Measurements from ENCODE around the gene RUNX2. TPM values are rescaled to one million over a fixed set of nuclear protein-coding genes. Genes with fewer than 3 reads are reported as not detected.
A peak's percentile ranks its signal among the peaks of the same experiment; 100 is the strongest.
"Not testable (repeated sequence)": the region's sequence is repeated elsewhere in the genome, so short reads cannot be mapped to it uniquely, and the experiment has no call there.

The RUNX2 gene
- total RNA-seq, 4 donors from 2014 or later = 0.26 to 6.2 (median 2.1) TPM

DNA sequence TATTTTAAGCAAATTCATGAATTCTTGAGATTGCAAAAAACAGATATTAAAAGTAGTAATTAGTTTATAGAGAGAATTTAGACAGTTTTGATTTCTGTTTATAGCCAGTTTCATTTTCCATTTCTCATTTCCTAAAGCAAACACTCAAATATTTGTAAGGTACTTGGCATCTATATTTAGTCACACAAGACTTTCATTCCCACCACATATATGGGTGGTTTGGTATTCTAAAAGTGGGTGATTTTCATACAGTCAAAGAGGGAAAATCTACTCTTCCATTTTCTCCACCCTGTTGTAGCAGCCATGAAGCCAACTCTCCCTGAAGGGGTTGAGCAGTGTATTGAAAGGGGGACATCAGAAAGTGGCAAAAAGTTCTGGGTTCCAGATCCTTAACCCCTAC is 230.7 kb downstream of the RUNX2 start:
- TF ChIP-seq, protein P1, sequence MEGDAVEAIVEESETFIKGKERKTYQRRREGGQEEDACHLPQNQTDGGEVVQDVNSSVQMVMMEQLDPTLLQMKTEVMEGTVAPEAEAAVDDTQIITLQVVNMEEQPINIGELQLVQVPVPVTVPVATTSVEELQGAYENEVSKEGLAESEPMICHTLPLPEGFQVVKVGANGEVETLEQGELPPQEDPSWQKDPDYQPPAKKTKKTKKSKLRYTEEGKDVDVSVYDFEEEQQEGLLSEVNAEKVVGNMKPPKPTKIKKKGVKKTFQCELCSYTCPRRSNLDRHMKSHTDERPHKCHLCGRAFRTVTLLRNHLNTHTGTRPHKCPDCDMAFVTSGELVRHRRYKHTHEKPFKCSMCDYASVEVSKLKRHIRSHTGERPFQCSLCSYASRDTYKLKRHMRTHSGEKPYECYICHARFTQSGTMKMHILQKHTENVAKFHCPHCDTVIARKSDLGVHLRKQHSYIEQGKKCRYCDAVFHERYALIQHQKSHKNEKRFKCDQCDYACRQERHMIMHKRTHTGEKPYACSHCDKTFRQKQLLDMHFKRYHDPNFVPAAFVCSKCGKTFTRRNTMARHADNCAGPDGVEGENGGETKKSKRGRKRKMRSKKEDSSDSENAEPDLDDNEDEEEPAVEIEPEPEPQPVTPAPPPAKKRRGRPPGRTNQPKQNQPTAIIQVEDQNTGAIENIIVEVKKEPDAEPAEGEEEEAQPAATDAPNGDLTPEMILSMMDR (IDR thresholded peaks at IDR 0.05) = no peak
- no peak for TF ChIP-seq POLR2A (IDR thresholded peaks at IDR 0.05)
- no peaks in the 10 kb centered on the region for H3K27me3 ChIP-seq
- H3K27ac ChIP-seq = no peak overlapping the region
- no peak for DNase-seq
- intact Hi-C loops (cut with DNase I; ENCODE audit: low total_unique reads) = no loop called here
- H3K4me1 ChIP-seq = peaks cover 0 to 7% of the 10 kb centered on the region in 2 donors
- H3K36me3 ChIP-seq = no peaks in the 10 kb centered on the region
- H3K4me3 ChIP-seq = no peak overlapping the region
- no peaks in the 10 kb centered on the region for H3K9me3 ChIP-seq

DNA sequence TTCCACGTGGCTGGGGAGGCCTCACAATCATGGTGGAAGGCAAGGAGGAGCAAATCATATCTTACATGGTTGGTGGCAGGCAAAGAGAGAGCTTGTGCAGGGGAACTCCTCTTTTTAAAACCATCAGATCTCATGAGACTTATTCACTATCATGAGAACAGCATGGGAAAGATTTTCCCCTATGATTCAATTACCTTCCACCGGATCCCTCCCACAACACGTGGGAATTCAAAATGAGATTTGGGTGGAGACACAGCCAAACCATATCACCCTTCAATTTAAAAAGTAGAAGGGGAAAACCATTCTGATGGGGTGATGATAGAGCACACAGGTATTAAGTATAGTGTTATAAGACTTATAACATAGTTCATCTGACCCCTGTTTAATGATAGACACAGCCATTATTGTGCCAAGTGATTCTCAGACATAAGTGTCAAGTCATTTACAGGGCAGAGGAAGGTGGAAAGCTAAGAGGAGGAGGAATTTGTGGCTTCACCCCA is 232.2 kb downstream of the RUNX2 start:
- H3K9me3 ChIP-seq; H3K27ac ChIP-seq; H3K4me1 ChIP-seq; DNase-seq; H3K27me3 ChIP-seq; H3K4me3 ChIP-seq; intact Hi-C loops (cut with DNase I; ENCODE audit: low total_unique reads); H3K36me3 ChIP-seq: not testable (repeated sequence)

DNA sequence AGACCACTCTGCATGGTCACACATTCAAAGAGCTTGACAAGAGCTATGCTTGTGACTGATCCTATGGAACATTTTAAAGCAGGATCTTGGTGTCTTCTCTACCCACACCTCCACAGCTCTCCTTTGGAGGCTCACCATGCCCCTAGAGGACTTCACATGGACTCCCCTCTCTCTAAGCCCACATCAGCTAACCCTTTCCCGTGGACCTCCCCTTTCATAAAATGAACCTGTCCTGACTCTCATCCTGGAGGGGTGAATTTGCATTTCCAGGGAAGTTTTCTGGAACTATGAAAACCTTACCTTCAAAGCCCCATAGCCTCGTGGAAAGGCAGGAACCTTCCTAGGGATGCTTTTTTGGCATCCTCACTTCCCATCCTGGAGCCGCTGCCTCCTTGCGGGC is 234.0 kb downstream of the RUNX2 start:
- no peak for TF ChIP-seq POLR2A (IDR thresholded peaks at IDR 0.05)
- TF ChIP-seq, protein P1 (IDR thresholded peaks at IDR 0.05) = no peak
- no peaks in the 10 kb centered on the region for H3K9me3 ChIP-seq
- no peak overlapping the region for H3K4me3 ChIP-seq
- H3K27ac ChIP-seq = no peak overlapping the region
- no peak for DNase-seq
- intact Hi-C loops (cut with DNase I; ENCODE audit: low total_unique reads) = no loop called here
- no peaks in the 10 kb centered on the region for H3K36me3 ChIP-seq
- no peaks in the 10 kb centered on the region for H3K4me1 ChIP-seq
- no peaks in the 10 kb centered on the region for H3K27me3 ChIP-seq

DNA sequence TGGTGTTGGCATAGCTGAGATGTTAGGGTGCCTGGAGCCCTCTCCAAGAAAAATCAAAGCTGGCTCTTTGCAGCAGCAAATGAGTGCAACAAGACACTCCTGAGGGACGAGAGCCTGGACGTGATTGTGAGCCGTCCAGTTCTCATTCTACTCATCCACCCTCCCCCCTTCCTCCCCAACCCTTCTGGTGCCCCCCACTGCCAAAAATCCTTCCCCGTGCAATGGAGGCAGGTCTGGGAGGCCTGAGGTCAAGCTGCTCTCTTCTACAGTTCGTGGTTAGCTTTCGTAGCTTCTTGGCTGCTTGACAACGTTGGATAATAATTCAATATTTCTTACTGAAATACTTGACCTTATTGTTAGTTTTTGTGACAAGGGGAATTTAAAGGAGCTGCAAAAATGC is 234.9 kb downstream of the RUNX2 start:
- DNase-seq = peak in 1 of 2 donors; percentile 27
- no peak overlapping the region for H3K27ac ChIP-seq
- TF ChIP-seq, protein P1 (IDR thresholded peaks at IDR 0.05) = no peak
- no peak for TF ChIP-seq POLR2A (IDR thresholded peaks at IDR 0.05)
- H3K9me3 ChIP-seq = no peaks in the 10 kb centered on the region
- H3K4me3 ChIP-seq = no peak overlapping the region
- no peaks in the 10 kb centered on the region for H3K27me3 ChIP-seq
- no peaks in the 10 kb centered on the region for H3K36me3 ChIP-seq
- no peaks in the 10 kb centered on the region for H3K4me1 ChIP-seq
- intact Hi-C loops (cut with DNase I; ENCODE audit: low total_unique reads) = no loop called here

GRCh38 chr6:45563844-45564243 is 235.7 kb downstream of the RUNX2 start:
- H3K36me3 ChIP-seq = no peaks in the 10 kb centered on the region
- TF ChIP-seq POLR2A (IDR thresholded peaks at IDR 0.05) = no peak
- TF ChIP-seq, protein P1 (IDR thresholded peaks at IDR 0.05) = no peak

GRCh38 chr6:45566882-45567281 is 238.8 kb downstream of the RUNX2 start:
- H3K9me3 ChIP-seq = no peaks in the 10 kb centered on the region
- no peak for DNase-seq
- no peaks in the 10 kb centered on the region for H3K36me3 ChIP-seq
- no peak overlapping the region for H3K27ac ChIP-seq
- no peak overlapping the region for H3K4me3 ChIP-seq
- intact Hi-C loops (cut with DNase I; ENCODE audit: low total_unique reads) = no loop called here
- H3K27me3 ChIP-seq = no peaks in the 10 kb centered on the region
- TF ChIP-seq, protein P1 (IDR thresholded peaks at IDR 0.05) = no peak
- no peak for TF ChIP-seq POLR2A (IDR thresholded peaks at IDR 0.05)
- H3K4me1 ChIP-seq = no peaks in the 10 kb centered on the region

More at GRCh38 chr6:45563844-45564243, 235.7 kb downstream of the RUNX2 start:
- no peak for DNase-seq
- no peak overlapping the region for H3K27ac ChIP-seq
- H3K9me3 ChIP-seq = no peaks in the 10 kb centered on the region
- H3K4me1 ChIP-seq = no peaks in the 10 kb centered on the region
- no peak overlapping the region for H3K4me3 ChIP-seq
- H3K27me3 ChIP-seq = no peaks in the 10 kb centered on the region
- intact Hi-C loops (cut with DNase I; ENCODE audit: low total_unique reads) = no loop called here

Measured in uterus (tissue), 4 donors.